GM21717 (cell line): ENCODE results near the gene EIF2A.

Experiments
- ATAC-seq: cut with Tn5 transposase; IDR thresholded peaks from one replicate; pipeline ENCODE4 v1.9.1; 2021; ENCODE audit warnings: mild to moderate bottlenecking, moderate library complexity; ENCODE audit not compliant: unreplicated experiment

Gene EIF2A

GRCh38 chr3:150631515-150632221 is 85.1 kb downstream of the EIF2A start:
- ATAC-seq = no peak

- ATAC-seq = no peak
These were observed 88.5 kb downstream of the EIF2A start for GRCh38 chr3:150635076-150635475.

DNA sequence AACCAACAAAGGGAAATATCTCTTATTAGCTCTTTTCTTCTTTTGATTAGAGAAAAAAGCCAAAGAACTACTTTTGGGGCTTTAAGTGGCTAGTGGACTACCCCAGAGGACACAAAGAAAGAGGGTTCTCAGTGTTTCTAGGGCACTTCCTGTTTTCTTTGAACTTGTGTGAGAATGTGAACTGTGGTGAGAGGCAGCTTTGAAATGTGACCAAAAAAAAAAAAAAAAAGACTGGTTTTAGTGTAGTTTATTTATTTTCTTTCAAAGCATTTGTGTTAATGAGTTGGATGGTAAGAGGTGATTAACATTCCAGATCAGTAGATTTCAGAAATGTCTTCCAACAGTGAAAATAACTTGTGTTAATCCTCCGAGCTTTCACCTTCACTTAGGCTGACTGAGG is 88.9 kb downstream of the EIF2A start:
- no peak for ATAC-seq
